ENCODE results near the gene ADH1B.

- TF ChIP-seq EZH2 (IDR thresholded peaks at IDR 0.05; ENCODE audit: insufficient read depth, low read length) (no peak), CTCF (IDR thresholded peaks at IDR 0.05; ENCODE audit: insufficient read depth, low read depth, low read length) (no peak)
Observed at GRCh38 chr4:99273704-99274103, 47.5 kb downstream of the ADH1B start.

All from astrocyte (in vitro differentiated cells and primary cell).